PC-9 (cell line): Measurements from ENCODE around the gene ERCC5.

Source experiments
- CTCF ChIP-seq: fragments of 200-600 bp; sonication (generic); conservative IDR thresholded peaks from 2 replicates; pipeline ENCODE4 v1.6.1; 2017; ENCODE audit warnings: mixed run types, antibody characterized with exemption, mild to moderate bottlenecking, moderate library complexity
- EZH2 ChIP-seq: fragments of 200-600 bp; sonication (generic); IDR thresholded peaks from 2 replicates; pipeline ENCODE4 v1.8.0; 2017; ENCODE audit warnings: antibody characterized with exemption, low read depth

GRCh38 chr13:102873653-102874052 is 27.8 kb downstream of the ERCC5 start:
- no peak for TF ChIP-seq CTCF
- no peak for TF ChIP-seq EZH2
